A204.1 (cell line): ENCODE measurements around the gene SLC27A1.
"Not testable (repeated sequence)": the region's sequence is repeated elsewhere in the genome, so short reads cannot be mapped to it uniquely, and the experiment has no call there.

ENCODE experiments used
- FAIRE-seq: peaks from 2 replicates; lab custom pipeline; 2012; peaks lifted over from hg19 to GRCh38; lab: Jason Lieb, UNC

Gene SLC27A1

DNA sequence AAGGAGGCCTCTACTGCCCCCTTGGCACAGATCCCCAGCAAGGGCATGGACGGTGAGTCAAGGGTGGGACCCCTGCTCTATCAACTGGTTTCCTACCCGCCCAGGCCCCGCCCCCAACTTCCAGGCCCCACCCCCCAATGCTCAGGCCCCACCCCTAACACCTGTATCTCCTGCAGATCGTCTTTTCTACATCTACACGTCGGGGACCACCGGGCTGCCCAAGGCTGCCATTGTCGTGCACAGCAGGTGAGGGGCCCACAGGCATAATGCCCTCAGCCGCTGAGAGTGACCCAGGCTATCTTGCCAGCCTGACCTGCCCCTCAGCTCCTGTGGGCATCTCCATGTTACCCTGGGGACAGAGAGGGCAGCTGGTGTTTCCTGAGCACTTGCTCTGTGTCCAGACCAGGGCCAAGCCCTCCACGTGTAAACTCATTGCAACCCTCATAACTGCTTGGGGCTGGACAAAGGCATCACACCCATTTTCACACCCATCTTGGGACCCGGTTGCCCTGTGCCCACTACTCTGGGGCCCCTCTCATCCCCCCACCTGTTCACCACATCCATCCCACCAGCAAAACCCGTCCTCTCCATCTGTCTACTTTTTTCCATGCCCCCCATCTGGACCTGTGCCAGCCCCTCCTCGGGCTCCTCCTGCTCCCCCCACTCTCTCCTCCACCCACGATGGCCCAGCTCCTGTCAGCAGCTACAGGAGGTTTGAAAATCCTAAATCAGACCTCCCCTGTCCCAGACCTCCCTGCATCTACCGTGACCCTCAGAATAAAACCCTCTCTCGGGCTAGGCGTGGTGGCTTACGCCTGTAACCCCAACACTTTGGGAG, 17.2 kb downstream of the SLC27A1 start:
- FAIRE-seq = no peak

GRCh38 chr19:17488593-17489391, 18.5 kb downstream of the SLC27A1 start:
- no peak for FAIRE-seq

- no peak for FAIRE-seq
Observed at GRCh38 chr19:17489392-17490030, 19.2 kb downstream of the SLC27A1 start.

DNA sequence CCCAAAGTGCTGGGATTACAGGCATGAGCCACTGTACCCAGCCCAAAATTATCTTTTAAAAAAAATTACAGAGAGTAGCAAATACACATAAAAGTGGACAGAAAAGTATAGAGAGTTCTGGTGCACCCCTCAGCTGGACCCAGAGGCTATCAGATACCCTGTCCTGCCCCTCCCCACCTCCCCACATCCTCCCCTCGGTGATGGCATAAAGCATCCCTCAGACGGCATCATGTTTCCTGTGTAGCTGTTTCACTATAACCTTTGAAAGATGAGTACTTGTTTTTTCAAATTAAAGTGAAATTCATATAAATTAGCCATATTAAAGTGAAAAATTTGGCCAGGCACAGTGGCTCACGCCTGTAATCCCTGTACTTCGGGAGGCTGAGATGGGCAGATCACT, 20.1 kb downstream of the SLC27A1 start:
- no peak for FAIRE-seq

GRCh38 chr19:17491287-17491686, 21.0 kb downstream of the SLC27A1 start:
- no peak for FAIRE-seq

- no peak for FAIRE-seq
Observed at GRCh38 chr19:17495639-17496296, 25.4 kb downstream of the SLC27A1 start.

DNA sequence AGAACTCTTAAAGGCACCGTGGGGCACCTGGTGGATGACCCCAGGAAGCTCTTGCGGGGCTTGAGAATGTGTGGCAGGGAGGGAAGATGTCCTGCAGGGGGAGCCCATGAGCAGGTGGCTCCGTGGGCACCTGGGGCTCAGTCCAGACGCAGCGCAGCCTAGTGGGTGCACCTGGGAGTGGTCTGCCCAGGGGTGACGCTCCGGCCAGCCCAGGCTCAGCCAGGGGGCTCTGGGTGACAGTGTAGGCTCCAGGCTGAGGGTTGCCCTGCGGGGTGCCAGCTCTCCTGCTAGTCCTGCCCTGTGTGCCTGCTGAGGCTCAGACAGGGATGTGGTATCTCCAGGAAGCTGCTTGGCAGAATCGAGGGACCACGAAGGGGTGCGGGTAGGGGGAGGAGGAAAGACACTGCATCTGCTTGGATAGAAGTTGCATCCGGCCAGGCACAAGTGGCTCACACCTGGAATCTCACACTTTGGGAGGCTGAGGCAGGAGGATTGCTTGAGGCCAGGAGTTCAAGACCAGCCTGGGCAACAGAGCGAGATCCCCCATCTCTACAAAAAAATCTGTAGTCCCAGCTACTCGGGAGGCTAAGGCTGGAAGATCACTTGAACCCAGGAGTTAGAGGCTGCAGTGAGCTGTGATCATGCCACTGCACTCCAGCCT, 26.1 kb downstream of the SLC27A1 start:
- no peak for FAIRE-seq

DNA sequence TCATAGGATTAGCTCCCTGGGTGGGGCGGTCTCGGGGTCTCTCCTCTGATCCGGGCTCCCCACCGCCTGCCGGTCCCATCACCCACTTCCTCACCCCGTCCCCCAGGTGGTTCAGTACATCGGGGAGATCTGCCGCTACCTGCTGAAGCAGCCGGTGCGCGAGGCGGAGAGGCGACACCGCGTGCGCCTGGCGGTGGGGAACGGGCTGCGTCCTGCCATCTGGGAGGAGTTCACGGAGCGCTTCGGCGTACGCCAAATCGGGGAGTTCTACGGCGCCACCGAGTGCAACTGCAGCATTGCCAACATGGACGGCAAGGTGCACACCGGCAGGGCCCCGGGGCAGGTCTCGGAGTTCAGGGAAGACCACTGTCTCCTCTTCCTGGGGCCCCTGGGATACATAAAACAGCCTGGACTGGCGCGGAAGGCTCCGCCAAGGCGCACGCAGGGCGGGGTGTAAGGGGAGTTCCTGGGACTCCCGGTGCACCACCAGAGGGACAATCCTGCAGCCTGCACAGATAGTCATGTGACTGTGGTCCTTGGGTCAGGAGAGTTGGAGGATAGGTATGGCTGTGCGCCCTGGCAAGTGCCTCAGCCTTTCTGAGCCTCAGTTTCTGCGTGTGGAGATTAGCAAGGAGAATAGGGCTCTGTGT, 26.9 kb downstream of the SLC27A1 start:
- no peak for FAIRE-seq

DNA sequence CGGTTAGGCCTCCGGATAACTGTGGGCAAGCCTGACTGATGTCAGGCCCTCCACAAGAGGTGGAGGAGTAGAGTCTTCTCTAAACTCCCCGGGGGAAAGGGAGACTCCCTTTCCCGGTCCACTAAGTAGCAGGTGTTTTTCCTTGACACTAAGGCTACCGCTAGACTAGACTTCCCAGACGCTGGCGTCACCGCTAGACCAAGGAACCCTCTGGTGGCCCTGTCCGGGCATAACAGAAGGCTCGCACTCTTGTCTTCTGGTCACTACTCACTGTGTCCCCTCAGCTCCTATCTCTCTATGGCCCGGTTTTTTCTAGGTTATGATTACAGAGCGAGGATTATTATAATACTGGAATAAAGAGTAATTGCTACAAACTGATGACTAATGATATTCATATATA, 28.7 kb downstream of the SLC27A1 start:
- FAIRE-seq = not testable (repeated sequence)

GRCh38 chr19:17499648-17500446, 29.5 kb downstream of the SLC27A1 start:
- no peak for FAIRE-seq

- no peak for FAIRE-seq
Observed at GRCh38 chr19:17500447-17501198, 30.3 kb downstream of the SLC27A1 start.

DNA sequence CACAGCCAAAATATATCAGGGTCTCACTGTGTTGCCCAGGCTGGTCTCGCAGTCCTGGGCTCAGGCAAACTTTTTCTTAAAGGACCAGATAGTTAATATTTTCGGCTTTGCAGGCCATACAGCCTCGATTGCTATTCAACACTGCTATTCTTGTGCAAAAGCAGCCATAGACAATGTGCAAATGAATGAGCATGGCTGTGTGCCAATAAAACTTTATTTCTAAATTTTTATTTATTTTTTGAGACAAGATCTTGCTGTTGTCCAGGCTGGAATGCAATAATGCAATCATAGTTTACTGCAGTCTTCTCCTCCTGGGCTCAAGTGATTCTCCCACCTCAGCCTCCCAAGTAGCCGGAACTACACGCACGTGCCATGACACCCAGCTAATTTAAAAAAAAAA, 32.9 kb downstream of the SLC27A1 start:
- FAIRE-seq = no peak

DNA sequence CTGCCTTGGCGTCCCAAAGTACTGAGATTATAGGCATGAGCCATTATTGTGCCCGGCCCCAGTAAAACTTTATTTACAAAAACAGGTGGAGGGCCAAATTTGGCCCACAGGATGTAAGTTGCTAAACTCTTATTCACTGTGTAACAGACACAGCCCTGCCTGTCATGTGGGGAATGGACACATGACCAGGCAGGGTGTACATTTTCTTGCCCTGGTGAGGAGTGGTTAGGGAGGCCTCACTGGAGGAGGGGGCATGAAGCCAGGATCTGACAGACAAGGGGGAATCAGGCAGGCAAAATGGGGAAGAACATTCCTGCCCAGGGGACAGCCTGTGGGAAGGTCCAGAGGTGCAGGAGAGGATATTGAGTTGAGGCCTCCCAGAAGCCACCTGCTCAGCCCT, 33.7 kb downstream of the SLC27A1 start:
- no peak for FAIRE-seq

DNA sequence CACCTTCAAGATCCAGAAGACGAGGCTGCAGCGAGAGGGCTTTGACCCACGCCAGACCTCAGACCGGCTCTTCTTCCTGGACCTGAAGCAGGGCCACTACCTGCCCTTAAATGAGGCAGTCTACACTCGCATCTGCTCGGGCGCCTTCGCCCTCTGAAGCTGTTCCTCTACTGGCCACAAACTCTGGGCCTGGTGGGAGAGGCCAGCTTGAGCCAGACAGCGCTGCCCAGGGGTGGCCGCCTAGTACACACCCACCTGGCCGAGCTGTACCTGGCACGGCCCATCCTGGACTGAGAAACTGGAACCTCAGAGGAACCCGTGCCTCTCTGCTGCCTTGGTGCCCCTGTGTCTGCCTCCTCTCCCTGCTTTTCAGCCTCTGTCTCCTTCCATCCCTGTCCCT, 34.1 kb downstream of the SLC27A1 start:
- no peak for FAIRE-seq

- FAIRE-seq = no peak
Observed at GRCh38 chr19:17505223-17505622, 34.9 kb downstream of the SLC27A1 start.

DNA sequence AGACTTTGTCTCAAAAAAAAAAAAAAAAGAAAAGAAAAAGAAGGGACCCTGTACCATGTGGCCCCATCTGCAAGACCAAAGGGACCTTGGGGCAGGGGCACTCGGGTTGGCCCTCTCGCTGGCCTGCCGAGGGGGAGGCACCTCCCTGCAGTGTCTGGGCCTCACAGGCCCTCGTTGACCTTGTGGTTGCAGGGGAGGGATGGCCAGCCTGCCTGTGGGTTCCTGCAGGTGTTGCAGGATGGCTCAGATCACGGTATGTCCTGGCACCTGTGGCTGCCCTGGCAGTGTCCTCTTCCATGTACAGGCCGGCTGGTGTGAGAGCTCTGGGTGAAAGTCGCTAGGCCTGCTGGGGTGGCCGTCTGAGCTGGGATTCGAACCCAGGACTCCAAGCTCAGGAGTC, 36.4 kb downstream of the SLC27A1 start:
- FAIRE-seq = no peak

DNA sequence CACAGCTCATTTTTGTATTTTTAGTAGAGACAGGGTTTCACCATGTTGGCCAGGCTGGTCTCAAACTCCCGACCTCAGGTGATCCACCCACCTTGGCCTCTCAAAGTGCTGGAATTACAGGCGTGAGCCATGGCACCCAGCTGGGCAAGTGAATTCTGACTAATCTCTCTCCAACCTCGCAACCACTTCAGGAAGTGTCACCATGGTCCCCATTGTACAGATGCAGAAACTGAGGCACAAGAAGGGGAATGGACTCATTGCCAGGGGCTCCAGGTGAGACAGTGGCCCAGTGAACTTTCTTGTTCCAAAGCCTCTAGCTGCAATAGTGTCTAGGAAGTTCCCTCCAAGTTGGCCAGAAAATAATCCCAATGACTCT, 38.2 kb downstream of the SLC27A1 start:
- FAIRE-seq = not testable (repeated sequence)

DNA sequence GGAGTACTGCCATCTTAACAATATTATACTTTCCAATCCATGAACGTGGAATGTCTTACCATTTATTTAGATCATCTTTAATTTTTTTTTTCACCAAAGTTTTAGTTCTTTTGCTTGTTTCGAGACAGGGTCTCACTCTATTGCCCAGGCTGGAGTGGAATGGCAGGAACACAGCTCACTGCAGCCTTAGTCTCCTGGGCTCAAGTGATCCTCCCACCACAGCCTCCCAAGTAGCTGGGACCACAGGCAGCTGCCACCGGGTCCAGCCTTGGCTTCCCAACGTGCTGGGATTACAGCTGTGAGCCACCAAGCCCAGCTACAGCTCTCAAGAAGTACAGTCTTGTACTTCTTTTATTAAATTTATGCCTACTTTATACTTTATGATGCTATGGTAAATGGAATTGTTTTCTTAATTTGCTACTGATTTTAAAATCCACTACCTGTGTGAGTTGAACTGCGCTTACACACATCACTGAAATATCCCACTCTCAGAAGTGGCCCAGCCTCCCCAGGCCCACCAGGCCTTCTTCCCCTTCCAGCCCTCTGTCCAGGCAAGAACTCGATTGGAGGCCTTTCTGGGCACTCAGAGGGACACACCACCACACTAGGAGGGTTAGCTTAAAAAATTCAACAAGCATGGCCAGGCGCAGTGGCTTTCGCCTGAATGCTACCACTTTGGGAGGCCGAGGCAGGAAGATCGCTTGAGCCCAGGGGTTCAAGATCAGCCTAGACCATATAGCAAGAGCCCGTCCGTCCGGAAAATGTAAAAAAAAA, 40.1 kb downstream of the SLC27A1 start:
- FAIRE-seq = no peak
